Activated naive CD8-positive, alpha-beta T cell treated with anti-CD3 and anti-CD28 coated beads, Interleukin-2, amount 50 U/mL, for 16 hours (primary cell): ENCODE data around the gene RAC2.

Experiments
- DNase-seq: peaks from one replicate; pipeline ENCODE4 v3.0.0-alpha.2; 2020; ENCODE audit warnings: low read depth, low spot score

Gene RAC2

DNA sequence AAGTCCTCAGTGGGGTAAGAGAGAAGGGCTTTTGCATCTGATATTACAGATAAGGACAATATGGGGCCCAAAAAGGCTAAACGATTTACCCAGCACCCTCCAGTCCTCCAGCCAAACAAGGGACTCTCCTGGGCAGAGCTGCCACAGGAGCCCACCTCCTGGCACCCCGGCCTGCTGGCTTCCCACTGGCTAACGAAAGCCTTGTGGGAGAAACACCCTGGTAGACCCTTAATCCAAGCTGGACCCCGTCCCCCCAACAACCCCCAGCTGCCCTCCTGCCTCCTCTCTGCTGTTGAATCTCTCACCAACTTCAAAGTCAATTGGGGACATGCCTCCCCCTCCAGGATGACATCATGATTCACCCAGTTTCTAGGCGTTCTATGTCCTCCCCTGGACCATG lies 66.8 kb downstream of the RAC2 start:
- DNase-seq = no peak

DNA sequence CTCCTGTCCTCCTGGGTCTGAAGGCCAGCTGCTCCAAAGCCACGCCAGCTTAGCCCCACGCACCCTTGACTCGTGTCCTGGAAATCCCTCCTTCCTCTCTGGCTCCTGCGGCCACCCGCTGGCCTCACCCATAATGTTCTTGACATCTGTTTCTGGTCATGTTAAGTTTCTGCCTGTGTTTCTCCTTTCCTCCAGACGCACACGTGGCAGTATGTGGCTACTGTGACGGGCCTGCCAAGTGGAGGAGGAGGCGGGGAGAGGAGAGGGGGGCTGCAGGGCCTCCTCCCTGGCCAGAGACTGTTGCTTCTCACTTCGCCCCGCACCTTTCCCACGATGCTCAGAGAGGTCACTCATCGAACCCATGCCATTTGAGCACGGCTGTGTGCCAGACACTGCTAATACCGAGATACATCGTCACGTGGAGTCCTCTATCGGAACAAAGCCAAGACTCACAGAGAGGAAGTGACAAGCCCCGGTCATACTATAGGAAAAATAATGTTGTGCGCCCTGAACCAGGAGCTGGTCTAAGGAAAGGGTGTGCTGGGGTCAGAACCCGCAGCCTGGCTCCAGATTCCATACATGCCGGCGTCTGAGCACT lies 67.5 kb downstream of the RAC2 start:
- DNase-seq = no peak

DNA sequence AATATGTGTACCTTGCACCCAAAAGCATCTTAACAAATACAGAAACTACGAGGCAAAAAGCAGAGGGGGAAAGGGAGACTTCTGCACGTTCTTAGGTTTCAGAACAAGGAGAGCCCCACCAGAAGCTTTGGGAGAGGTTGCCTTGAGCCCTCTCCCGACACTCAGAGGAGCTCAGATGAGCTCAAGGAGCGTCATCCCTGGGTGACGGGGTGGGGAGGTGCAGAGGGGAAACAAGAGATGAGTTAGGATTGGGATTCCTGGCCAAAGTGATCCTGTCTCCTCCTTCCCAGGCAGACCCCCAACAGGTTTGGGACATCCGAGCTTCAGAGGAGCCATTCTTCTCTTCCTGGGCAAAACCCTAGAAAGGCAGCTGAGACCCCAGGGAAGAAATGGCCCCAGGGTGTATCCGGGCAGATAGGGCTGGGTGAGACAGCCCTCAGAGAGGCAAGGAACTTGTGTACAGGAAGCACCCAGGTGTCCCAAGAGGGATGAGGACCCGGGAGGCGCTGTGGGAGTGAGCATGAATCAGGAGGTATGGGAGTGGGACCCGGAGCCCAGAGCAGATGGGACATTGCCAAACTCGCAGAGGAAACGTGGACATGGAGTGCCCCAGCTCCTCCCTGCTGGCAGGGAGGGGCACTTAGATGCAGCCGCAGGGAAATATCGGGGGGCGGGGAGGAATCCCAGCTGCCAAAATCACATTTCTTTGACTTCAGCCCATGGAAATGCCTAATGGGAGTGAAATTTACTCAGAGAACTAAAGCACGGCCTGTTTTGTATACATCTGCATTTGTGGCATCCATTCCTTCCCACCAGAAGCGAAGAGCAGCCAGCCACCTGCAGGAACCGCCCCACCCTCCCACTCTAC lies 68.4 kb downstream of the RAC2 start:
- DNase-seq = no peak
